ENCODE measurements around the gene KBTBD3. TPM values are rescaled to one million over a fixed set of nuclear protein-coding genes. Genes with fewer than 3 reads are reported as not detected.

The KBTBD3 gene
- polyA plus RNA-seq (2014; cell fraction: cytosol; rRNA removed), result 1.7 and 3.4 TPM in 2 replicates
- polyA plus RNA-seq (2014; cell fraction: nucleus; rRNA removed), result 0.46 and 1.2 TPM in 2 replicates

- peak; percentile 98 for DNase-seq (ENCODE audit: low spot score)
These were observed at the start of gene KBTBD3 for GRCh38 chr11:106076919-106077608. TSS of gene KBTBD3 (minus strand) at chr11:106077347. CDS start at chr11:106059097, 18,250 bp downstream.

GRCh38 chr11:106121570-106122320, 44.6 kb upstream of the KBTBD3 start:
- DNase-seq (ENCODE audit: low spot score), result no peak

DNA sequence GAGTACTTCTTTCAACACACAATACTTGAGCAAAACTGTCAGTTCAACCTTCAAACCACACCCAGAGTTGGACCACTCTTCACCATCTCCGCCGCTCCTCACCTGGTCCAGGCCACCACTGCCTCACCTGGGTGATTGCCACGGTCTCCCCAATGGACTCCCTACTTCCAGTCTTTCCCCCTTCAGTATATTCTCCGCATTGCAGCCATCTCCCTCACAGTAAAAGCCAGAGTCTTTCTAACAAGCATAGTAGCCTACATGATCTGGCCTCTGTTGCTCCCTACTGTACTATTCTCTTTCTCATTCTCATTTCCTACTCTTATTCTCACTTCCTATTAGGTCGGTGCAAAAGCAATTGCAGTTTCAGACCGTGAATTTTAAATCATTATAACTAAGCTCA, 28.8 kb upstream of the KBTBD3 start:
- no peak for DNase-seq (ENCODE audit: low spot score)

- no peak for DNase-seq (ENCODE audit: low spot score)
These were observed 24.7 kb upstream of the KBTBD3 start for GRCh38 chr11:106101819-106102218.

GRCh38 chr11:106101370-106101769, 24.2 kb upstream of the KBTBD3 start:
- DNase-seq (ENCODE audit: low spot score), result no peak

- no peak for DNase-seq (ENCODE audit: low spot score)
These were observed 21.9 kb upstream of the KBTBD3 start for GRCh38 chr11:106098893-106099553.

DNA sequence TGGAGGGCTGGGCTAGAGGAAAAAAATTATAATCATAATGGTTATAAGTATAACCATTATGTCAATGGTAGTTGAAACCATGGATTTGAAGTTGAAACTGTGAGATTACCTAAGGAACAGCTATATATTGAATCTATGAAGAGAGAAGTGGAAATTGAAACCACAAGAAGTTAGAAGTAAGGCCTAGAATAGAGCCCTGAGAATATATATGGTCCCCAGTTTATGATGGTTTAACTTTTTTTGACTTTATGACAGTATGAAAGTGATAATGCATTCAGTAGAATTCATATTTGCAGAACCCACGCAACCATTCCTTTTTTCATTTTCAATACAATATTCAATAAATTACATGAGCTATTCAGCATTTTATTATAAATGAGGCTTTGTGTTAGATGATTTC, 15.3 kb upstream of the KBTBD3 start:
- DNase-seq (ENCODE audit: low spot score), result no peak

DNA sequence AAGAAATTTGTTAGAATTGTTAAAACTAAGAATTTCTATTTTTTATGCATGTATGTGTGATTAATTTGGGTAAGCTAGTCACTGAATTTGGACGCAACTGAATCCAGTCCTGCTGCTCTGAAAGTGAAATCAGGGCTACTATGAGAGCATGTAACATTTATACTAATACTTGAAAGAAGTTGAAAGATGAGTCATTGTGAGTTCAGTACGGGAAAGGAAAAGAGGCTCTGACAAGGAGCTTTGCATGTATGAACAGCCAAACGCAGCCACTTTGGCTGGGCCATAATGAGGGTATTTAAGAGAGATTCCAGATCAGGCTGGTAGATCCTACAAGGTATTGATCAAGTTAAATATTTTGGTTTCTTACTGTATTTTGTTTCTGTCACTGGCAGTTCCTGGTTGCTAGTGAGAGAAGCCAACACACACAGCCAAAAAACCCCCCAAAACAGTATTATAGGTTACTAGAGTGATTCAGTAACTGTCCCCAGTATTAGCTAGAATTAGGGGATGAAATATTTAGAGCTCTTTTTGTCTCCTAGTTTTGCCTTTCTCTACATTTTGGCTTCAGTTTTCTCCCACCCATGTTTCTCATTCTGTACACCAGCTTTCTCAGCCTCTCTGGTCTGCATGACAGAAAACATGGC, 14.5 kb upstream of the KBTBD3 start:
- DNase-seq (ENCODE audit: low spot score), result no peak

- no peak for DNase-seq (ENCODE audit: low spot score)
These were observed 11.7 kb upstream of the KBTBD3 start for GRCh38 chr11:106088896-106089295.

GRCh38 chr11:106087815-106088435, 10.8 kb upstream of the KBTBD3 start:
- peak; percentile 7 for DNase-seq (ENCODE audit: low spot score)

DNA sequence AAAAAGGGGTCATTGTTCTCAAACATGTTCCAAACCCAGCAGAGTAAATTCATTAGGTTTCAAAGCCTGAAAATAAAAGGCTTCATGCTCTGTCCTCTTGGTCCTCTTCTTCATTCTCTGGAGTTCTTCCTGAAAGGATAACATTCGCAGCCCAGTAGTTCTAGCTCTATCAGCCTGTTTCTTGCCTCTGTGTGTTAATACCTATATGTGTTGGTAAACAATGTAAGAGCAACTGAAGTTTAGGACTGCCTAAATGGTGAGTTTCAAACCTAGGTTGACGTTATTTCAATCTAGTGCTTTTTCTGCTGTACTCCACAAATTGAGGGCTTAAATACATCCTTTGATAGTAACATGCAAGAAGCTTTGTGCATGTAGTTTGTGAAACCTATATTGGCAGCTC, 9.7 kb upstream of the KBTBD3 start:
- DNase-seq (ENCODE audit: low spot score), result no peak

DNA sequence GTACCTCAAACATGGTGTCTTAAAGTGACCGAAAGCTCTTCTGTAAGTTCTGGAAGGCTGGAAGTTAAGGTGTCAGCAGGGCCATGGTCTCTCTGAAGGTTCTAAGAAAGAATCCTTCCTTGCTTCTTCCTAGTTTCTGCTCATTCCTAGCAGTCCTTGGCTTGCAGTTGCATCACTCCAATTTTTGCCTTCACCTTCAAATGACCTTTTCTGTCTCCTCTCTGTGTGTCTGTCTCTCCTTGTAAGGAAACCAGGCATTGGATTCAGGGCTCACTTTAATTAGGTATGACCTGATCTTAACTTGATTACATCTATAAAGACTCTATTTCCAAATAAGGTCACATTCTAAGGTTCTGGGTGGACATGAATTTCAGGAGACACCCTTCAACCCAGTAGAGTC, 9.0 kb upstream of the KBTBD3 start:
- peak; percentile 1 for DNase-seq (ENCODE audit: low spot score)

DNA sequence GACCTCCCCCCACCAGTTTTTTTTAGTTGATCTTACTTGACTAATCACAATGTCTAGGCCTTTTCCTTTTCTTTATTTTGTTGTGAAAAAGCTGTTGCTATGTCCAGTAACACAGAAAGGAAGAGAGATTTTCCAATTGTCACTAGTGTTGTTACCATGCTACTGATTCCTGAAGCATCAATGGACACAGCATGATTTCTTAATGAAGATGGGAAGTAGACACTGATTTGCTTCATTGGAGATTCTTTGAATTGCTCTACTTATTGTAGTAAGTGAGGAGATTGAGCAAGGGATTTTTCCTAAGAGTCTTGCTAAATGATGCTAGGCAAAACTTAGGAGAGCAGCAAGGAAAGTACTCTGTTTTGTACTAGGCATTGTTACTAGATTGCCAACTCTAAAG, 4.9 kb upstream of the KBTBD3 start:
- no peak for DNase-seq (ENCODE audit: low spot score)

GRCh38 chr11:106077609-106078455, 685 bp upstream of the KBTBD3 start, which contains the start of gene AASDHPPT:
TSS of gene AASDHPPT (plus strand) at chr11:106077662. CDS start at chr11:106077711, 49 bp downstream.
- DNase-seq (ENCODE audit: low spot score), result peak; percentile 54

GRCh38 chr11:106076171-106076918, 802 bp downstream of the KBTBD3 start:
- DNase-seq (ENCODE audit: low spot score), result peak; percentile 10

DNA sequence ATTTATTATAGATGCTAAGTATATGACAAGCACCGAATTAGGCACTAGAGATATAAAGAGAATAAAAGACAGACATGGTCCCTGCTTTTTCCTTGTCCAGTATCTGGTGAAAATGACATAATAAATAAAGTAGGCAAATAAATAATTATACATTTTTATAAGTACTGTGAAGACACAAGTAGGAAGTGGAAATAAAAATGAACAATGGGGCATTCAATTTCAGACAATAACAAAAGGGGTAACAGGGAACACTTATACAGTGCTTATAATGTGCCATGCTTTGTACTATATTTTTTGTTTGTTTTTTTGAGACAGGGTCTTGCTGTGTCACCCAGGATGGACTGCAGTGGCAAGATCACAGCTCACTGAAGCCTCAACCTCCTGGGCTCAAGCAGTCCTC, 4.3 kb downstream of the KBTBD3 start:
- DNase-seq (ENCODE audit: low spot score), result no peak

DNA sequence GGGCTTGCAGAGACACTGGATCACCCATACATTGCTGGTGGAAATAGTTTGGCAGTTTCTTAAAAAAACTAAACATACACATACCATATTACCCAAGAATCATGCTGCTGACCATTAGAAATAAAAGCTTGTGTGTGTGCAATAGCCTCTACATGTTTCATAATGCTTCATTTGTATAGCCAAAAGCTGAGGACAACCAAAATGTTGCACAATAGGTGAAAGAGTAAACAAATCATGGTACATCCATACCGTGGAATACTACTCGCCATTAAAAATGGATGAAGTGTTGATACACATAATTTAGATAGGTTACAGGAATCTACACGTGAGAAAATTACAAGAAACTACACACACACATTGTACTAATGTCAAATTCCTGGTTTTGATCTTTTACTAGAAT, 6.5 kb downstream of the KBTBD3 start:
- DNase-seq (ENCODE audit: low spot score), result no peak

DNA sequence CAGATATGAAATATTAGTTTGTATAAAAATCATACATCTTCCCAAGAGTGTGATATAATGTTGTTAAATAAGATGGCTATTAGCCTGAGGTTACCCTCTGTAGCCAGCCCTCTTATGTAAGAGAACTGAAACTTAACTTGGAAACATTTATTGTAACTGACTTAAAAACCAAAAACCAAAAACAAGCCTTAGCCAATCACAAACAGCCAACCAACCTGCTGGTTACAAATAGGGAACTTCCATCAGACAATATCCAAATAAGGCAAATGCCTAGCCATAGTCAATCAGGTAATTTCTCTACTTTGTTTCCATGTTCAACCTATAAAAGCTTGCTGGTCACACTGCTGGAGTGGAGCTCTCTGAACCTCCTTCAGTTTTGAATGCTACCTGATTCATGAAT, 14.1 kb downstream of the KBTBD3 start:
- no peak for DNase-seq (ENCODE audit: low spot score)
